ENCODE data around the gene MESP1. TPM values are rescaled to one million over a fixed set of nuclear protein-coding genes. Genes with fewer than 3 reads are reported as not detected.

The MESP1 gene, protein sequence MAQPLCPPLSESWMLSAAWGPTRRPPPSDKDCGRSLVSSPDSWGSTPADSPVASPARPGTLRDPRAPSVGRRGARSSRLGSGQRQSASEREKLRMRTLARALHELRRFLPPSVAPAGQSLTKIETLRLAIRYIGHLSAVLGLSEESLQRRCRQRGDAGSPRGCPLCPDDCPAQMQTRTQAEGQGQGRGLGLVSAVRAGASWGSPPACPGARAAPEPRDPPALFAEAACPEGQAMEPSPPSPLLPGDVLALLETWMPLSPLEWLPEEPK
- 1 to 10 TPM; 3.4 to 8.3 (median 7.7) TPM for total RNA-seq
- polyA plus RNA-seq = 5.7 TPM
- long read RNA-seq, donor 1, partial matches to known transcripts = 0 of 4 reads
- long read RNA-seq, donor 1, other reads (novel, unspliced or antisense) = 0 of 4 reads
- long read RNA-seq, donor 2, transcript MESP1-201 (2 exons, 2,369 nt) = major isoform, 9 of 16 reads
- long read RNA-seq, donor 2, partial matches to known transcripts = 0 of 16 reads
- long read RNA-seq, donor 2, other reads (novel, unspliced or antisense) = 7 of 16 reads
- long read RNA-seq, donor 3, partial matches to known transcripts = 0 of 2 reads
- long read RNA-seq, donor 3, other reads (novel, unspliced or antisense) = 2 of 2 reads
- long read RNA-seq, donor 4, transcript MESP1-201 (2 exons, 2,369 nt) = major isoform, 6 of 9 reads
- long read RNA-seq, donor 4, partial matches to known transcripts = 0 of 9 reads
- long read RNA-seq, donor 4, other reads (novel, unspliced or antisense) = 3 of 9 reads

GRCh38 chr15:89750560-89751542 is at the start of gene MESP1:
MESP1 (minus strand) TSS chr15:89751249; CDS start chr15:89751231, 18 bp downstream.
- H3K4me1 ChIP-seq (ENCODE audit: control insufficient read depth, insufficient read depth, low read length) = no peaks in the 10 kb centered on the region
- peak within 1 kb of the TSS; percentile 56 for H3K4me3 ChIP-seq (ENCODE audit: low read length)
- WGBS = 3% methylated on average over 114 of the region's 114 CpGs
- no peak within 1 kb of the TSS for H3K27ac ChIP-seq (ENCODE audit: low read length)
- no peaks in the 10 kb centered on the region for H3K27me3 ChIP-seq (ENCODE audit: control insufficient read depth, insufficient read depth)
- peak; percentile 94 to 97 (median 97) for DNase-seq
- intact Hi-C loops (cut with DNase I) = no loop called here
- peak; percentile 93 to 94 for ATAC-seq
- H3K9me3 ChIP-seq (ENCODE audit: control insufficient read depth, low read length) = no peaks in the 10 kb centered on the region

DNA sequence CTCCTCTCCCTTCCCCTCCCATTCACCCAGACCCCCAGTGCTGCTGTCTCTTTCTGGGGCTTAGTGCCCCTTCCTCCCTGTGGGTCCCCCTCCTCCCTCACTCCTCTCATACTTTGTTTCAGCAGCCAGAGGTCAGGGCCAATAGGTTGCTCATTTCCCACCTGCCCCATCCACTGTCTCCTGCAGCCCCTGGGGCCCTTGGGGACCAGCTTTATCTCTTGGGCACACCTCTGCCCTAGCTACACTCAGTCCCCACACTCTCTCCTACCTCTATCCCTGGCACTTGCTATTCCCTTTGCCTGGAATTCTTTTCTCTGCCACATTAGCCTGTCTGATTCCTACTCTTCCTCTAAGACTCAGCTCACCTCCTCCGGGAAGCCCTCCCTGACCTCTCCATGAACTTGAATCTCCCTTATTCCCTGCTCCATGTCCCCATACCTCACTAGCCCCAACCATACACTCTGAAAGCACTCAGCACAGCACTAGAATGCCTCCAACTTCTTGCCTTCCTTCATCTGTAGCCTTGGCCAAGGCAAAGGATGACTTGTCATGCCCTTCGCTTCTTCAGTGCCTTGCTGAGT is 49.0 kb upstream of the MESP1 start:
- no peak for ATAC-seq
- Histone ChIP-seq H3K9me3 (ENCODE audit: control insufficient read depth, low read length) (no peaks in the 10 kb centered on the region), H3K27me3 (ENCODE audit: control insufficient read depth, insufficient read depth) (no peaks in the 10 kb centered on the region), H3K27ac (ENCODE audit: low read length) (no peak overlapping the region), H3K4me3 (ENCODE audit: low read length) (no peak overlapping the region), H3K4me1 (ENCODE audit: control insufficient read depth, insufficient read depth, low read length) (no peaks in the 10 kb centered on the region)
- DNase-seq = peak in 1 of 3 donors; percentile 9
- 93% methylated on average over 2 of the region's 2 CpGs for WGBS
- intact Hi-C loops (cut with DNase I) = no loop called here

DNA sequence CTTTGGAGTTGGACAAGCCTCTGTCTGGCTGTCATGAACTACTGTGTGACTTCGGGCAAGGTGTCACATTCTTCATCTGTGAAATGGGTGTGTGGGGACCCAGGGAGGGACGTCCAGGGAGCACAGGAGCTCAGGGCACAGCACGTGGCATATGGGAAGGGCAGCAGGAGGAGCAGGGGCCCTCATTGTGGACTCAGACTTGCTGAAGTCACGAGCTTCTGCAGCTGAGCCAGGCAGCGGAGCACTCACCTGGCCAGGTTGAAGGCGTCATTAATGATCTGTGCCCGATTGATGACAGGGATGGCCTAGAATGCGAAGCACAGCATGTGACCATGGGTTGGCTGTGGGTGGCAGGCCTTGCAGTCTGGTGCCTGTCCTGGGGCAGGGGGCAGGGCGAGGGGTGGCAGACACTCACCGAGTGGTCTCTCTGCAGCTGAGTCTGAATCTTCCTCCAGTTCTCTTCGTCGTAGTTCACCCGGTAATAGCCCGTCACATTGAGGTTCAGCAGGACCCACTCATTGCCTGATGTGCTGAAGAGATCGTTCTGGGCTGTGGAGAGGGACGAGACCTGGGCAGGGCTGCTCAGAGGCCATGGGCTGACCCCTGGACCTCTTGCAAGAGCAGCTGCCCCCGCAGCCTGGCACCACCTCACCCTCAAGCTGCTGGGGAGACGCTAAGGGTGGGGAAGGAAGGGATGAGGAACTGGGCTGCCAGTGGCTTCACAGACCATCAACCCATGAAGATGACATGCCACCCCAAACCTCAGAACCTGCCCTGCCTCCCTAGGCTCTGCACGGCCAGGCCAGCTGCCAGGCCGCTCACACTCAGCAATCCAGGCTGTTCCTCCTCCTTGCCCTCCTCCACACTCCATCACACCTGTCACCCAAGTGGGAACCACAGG is 48.2 kb upstream of the MESP1 start:
- WGBS = 84% methylated on average over 20 of the region's 20 CpGs
- Histone ChIP-seq H3K27me3 (ENCODE audit: control insufficient read depth, insufficient read depth) (no peaks in the 10 kb centered on the region), H3K9me3 (ENCODE audit: control insufficient read depth, low read length) (no peaks in the 10 kb centered on the region), H3K4me3 (ENCODE audit: low read length) (no peak overlapping the region), H3K27ac (ENCODE audit: low read length) (no peak overlapping the region), H3K4me1 (ENCODE audit: control insufficient read depth, insufficient read depth, low read length) (no peaks in the 10 kb centered on the region)
- DNase-seq (peak in 1 of 3 donors; percentile 24), ATAC-seq (no peak)
- intact Hi-C loops (cut with DNase I) = no loop called here

- Histone ChIP-seq H3K27ac (ENCODE audit: low read length) (no peak overlapping the region), H3K4me1 (ENCODE audit: control insufficient read depth, insufficient read depth, low read length) (no peaks in the 10 kb centered on the region), H3K4me3 (ENCODE audit: low read length) (no peak overlapping the region), H3K27me3 (ENCODE audit: control insufficient read depth, insufficient read depth) (no peaks in the 10 kb centered on the region), H3K9me3 (ENCODE audit: control insufficient read depth, low read length) (no peaks in the 10 kb centered on the region)
- intact Hi-C loops (cut with DNase I) = no loop called here
- WGBS = 95% methylated on average over 4 of the region's 4 CpGs
- DNase-seq = no peak
- ATAC-seq = no peak
Observed at GRCh38 chr15:89797678-89798201, 46.7 kb upstream of the MESP1 start.

- no peak for ATAC-seq
- no peaks in the 10 kb centered on the region for H3K27me3 ChIP-seq (ENCODE audit: control insufficient read depth, insufficient read depth)
- H3K27ac ChIP-seq (ENCODE audit: low read length) = no peak overlapping the region
- intact Hi-C loops (cut with DNase I) = no loop called here
- H3K4me1 ChIP-seq (ENCODE audit: control insufficient read depth, insufficient read depth, low read length) = no peaks in the 10 kb centered on the region
- no peaks in the 10 kb centered on the region for H3K9me3 ChIP-seq (ENCODE audit: control insufficient read depth, low read length)
- no peak for DNase-seq
- H3K4me3 ChIP-seq (ENCODE audit: low read length) = no peak overlapping the region
Observed at GRCh38 chr15:89795996-89796395, 44.9 kb upstream of the MESP1 start.

DNA sequence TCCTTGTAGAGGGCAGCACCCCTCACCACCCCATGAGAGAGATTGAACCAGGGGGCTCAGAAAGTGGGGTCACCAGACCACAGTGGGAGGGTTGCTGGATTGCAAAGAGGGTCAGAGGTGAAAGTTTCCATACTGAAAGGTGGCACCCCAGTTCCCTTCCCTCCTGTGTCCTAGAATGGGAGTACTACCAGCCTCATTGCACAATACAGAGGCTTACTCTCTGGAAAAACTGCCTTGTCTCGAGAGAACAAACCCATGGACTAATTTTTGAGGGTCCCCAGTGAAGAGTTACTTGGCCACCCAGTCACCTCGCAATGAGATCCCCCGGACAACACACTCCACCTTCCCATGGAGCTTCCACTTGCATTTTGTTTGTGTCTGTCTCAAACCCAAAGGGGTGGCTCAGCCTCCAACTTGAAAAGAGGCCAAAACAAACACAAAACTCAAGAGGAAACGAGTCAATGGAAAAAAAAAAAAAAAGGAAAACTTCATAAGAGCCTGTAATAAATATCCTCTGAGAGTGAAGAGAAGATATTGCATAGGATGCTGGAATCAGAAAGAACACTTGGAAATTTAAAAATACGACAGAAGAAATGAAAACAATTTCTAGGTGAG is 43.7 kb upstream of the MESP1 start:
- peak; percentile 32 to 50 for ATAC-seq
- Histone ChIP-seq H3K4me1 (ENCODE audit: control insufficient read depth, insufficient read depth, low read length) (no peaks in the 10 kb centered on the region), H3K9me3 (ENCODE audit: control insufficient read depth, low read length) (no peaks in the 10 kb centered on the region), H3K4me3 (ENCODE audit: low read length) (no peak overlapping the region), H3K27me3 (ENCODE audit: control insufficient read depth, insufficient read depth) (no peaks in the 10 kb centered on the region), H3K27ac (ENCODE audit: low read length) (peak overlapping the region; percentile 25)
- intact Hi-C loops (cut with DNase I) = no loop called here
- WGBS = 27% methylated on average over 5 of the region's 5 CpGs
- peak in 2 of 3 donors; percentile 16 to 17 for DNase-seq

DNA sequence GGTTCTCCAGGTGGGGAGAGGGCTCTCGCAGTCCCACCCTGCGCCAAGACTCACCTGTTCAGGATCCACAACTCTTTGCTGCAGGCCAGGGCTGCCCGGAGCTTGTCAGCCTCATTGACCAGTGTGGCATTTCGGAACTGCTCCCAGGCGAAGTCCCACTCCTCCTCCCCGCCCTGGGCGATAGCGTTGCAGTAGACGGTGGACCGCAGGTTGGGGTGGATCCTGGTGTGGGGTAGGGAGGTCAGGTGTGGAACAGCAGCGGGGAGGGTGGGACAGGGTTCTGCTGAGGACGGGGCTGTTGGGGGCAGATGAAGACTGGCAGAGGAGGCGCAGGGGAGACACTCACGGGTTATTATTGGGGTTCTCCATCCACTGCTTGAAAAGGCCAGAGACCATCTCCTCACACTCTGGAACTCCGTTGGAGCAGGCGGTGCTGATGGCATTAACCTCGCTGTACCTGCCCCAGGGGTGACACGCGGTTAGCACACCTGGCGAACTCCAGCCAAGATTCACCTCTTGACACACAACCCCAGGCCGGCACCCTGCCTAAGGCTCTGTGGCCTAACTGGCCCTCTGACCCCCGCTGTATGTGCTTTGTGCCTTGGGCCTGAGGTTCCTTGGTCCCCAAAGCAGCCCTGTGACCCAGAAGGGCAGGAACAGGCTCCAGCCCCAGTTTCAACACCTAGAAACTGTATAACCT is 41.2 kb upstream of the MESP1 start:
- ATAC-seq = no peak
- no peaks in the 10 kb centered on the region for H3K4me1 ChIP-seq (ENCODE audit: control insufficient read depth, insufficient read depth, low read length)
- intact Hi-C loops (cut with DNase I) = no loop called here
- H3K27ac ChIP-seq (ENCODE audit: low read length) = no peak overlapping the region
- peak in 1 of 3 donors; percentile 28 for DNase-seq
- WGBS = 97% methylated on average over 22 of the region's 22 CpGs
- H3K27me3 ChIP-seq (ENCODE audit: control insufficient read depth, insufficient read depth) = no peaks in the 10 kb centered on the region
- no peaks in the 10 kb centered on the region for H3K9me3 ChIP-seq (ENCODE audit: control insufficient read depth, low read length)
- H3K4me3 ChIP-seq (ENCODE audit: low read length) = no peak overlapping the region

- Histone ChIP-seq H3K4me3 (ENCODE audit: low read length) (no peak overlapping the region), H3K9me3 (ENCODE audit: control insufficient read depth, low read length) (no peaks in the 10 kb centered on the region), H3K4me1 (ENCODE audit: control insufficient read depth, insufficient read depth, low read length) (no peaks in the 10 kb centered on the region), H3K27me3 (ENCODE audit: control insufficient read depth, insufficient read depth) (no peaks in the 10 kb centered on the region), H3K27ac (ENCODE audit: low read length) (no peak overlapping the region)
- ATAC-seq (no peak), DNase-seq (peak in 1 of 3 donors; percentile 25)
- intact Hi-C loops (cut with DNase I) = no loop called here
- WGBS = 86% methylated on average over 16 of the region's 16 CpGs
Observed at GRCh38 chr15:89790661-89791060, 39.6 kb upstream of the MESP1 start.

- WGBS = 79% methylated on average over 10 of the region's 10 CpGs
- intact Hi-C loops (cut with DNase I) = no loop called here
- Histone ChIP-seq H3K27ac (ENCODE audit: low read length) (no peak overlapping the region), H3K4me1 (ENCODE audit: control insufficient read depth, insufficient read depth, low read length) (no peaks in the 10 kb centered on the region), H3K9me3 (ENCODE audit: control insufficient read depth, low read length) (no peaks in the 10 kb centered on the region), H3K27me3 (ENCODE audit: control insufficient read depth, insufficient read depth) (no peaks in the 10 kb centered on the region), H3K4me3 (ENCODE audit: low read length) (no peak overlapping the region)
- DNase-seq = peak in 1 of 3 donors; percentile 20
- no peak for ATAC-seq
Observed at GRCh38 chr15:89790206-89790605, 39.2 kb upstream of the MESP1 start.
